Cardiac muscle cell (in vitro differentiated cells and primary cell): ENCODE measurements around the gene PELI3. TPM values are rescaled to one million over a fixed set of nuclear protein-coding genes. Genes with fewer than 3 reads are reported as not detected.

Experiments
- DNase-seq, 2 donors: peaks; one replicate each; pipeline versions ENCODE4 v3.0.0 to v3.0.0-alpha.2; 2010 to 2017; ENCODE audit warnings: low read depth in 1 of 2, low spot score in 1 of 2
- H3K27ac ChIP-seq: fragments of 200-600 bp; sonication (generic); 2 replicates; pipeline ENCODE4 v1.5.1; 2016
- H3K27me3 ChIP-seq: fragments of 200-600 bp; sonication (generic); 2 replicates; pipeline ENCODE4 v1.6.0; 2016; ENCODE audit warnings: control low read depth
- H3K36me3 ChIP-seq: fragments of 200-600 bp; sonication (generic); 2 replicates; pipeline ENCODE4 v1.5.1; 2016; ENCODE audit warnings: control low read depth
- H3K4me1 ChIP-seq: fragments of 200-600 bp; sonication (generic); 2 replicates; pipeline ENCODE4 v1.8.1; 2017; ENCODE audit warnings: low read depth, mild to moderate bottlenecking, mixed run types
- H3K4me3 ChIP-seq: fragments of 200-600 bp; sonication (generic); 2 replicates; pipeline ENCODE4 v1.5.1; 2016; ENCODE audit warnings: mild to moderate bottlenecking
- H3K9me3 ChIP-seq: fragments of 200-600 bp; sonication (generic); 2 replicates; pipeline ENCODE4 v1.5.1; 2017; ENCODE audit warnings: low read depth, mild to moderate bottlenecking, control low read depth
- CTCF ChIP-seq: IDR thresholded peaks from 2 replicates; pipeline ENCODE4 v1.5.1; 2012; ENCODE audit warnings: low read depth, mild to moderate bottlenecking, low read length
- polyA plus RNA-seq: library from polyadenylated mRNA; unstranded; fragments of >200 nt; fragmentation: Nextera tagmentation; extraction: Ambion mirVana; gene quantifications from 2 replicates; pipeline ENCODE4 v1.2.1, GENCODE V29; 2016
- total RNA-seq: library from RNA; depleted of rRNA; stranded (reverse); fragments of >200 nt; gene quantifications from 2 replicates; pipeline ENCODE4 v1.2.3, GENCODE V29; 2016

PELI3 gene
- total RNA-seq (19.9 and 30.9 TPM in 2 replicates), polyA plus RNA-seq (16.4 and 20.5 TPM in 2 replicates)

- TF ChIP-seq CTCF: no peak
- Histone ChIP-seq H3K27ac (peak within 1 kb of the TSS; percentile 85), H3K36me3 (no peaks in the 10 kb centered on the region)
Observed at GRCh38 chr11:66466225-66467033, at the start of gene PELI3. Gene PELI3 (plus strand): TSS chr11:66466905. CDS start chr11:66468129, 1,224 bp downstream.

GRCh38 chr11:66417000-66417399, 49.7 kb upstream of the PELI3 start:
- Histone ChIP-seq H3K36me3 (no peaks in the 10 kb centered on the region), H3K27me3 (peaks cover 23% of the 10 kb centered on the region), H3K4me1 (peaks cover 44% of the 10 kb centered on the region), H3K9me3 (no peaks in the 10 kb centered on the region), H3K4me3 (no peak overlapping the region), H3K27ac (peak overlapping the region; percentile 87)
- no peak for TF ChIP-seq CTCF
- no peak for DNase-seq

More at GRCh38 chr11:66466225-66467033, at the start of gene PELI3:
- Histone ChIP-seq H3K4me3 (peak within 1 kb of the TSS; percentile 46), H3K9me3 (no peaks in the 10 kb centered on the region), H3K27me3 (no peaks in the 10 kb centered on the region), H3K4me1 (peaks cover 7% of the 10 kb centered on the region)
- peak; percentile 95 to 96 for DNase-seq

GRCh38 chr11:66418168-66418985, 48.3 kb upstream of the PELI3 start:
- H3K9me3 ChIP-seq: no peaks in the 10 kb centered on the region
- peaks cover 23% of the 10 kb centered on the region for H3K27me3 ChIP-seq
- peak overlapping the region; percentile 89 for H3K27ac ChIP-seq
- H3K4me3 ChIP-seq: no peak overlapping the region
- peak; percentile 69 for TF ChIP-seq CTCF
- DNase-seq: peak; percentile 97 to 98
- H3K36me3 ChIP-seq: peaks cover 6% of the 10 kb centered on the region
- peaks cover 40% of the 10 kb centered on the region for H3K4me1 ChIP-seq

GRCh38 chr11:66418986-66419308, 47.8 kb upstream of the PELI3 start:
- H3K27ac ChIP-seq: no peak overlapping the region
- no peak overlapping the region for H3K4me3 ChIP-seq
- peaks cover 40% of the 10 kb centered on the region for H3K4me1 ChIP-seq
- no peaks in the 10 kb centered on the region for H3K9me3 ChIP-seq
- peaks cover 12% of the 10 kb centered on the region for H3K36me3 ChIP-seq
- peaks cover 23% of the 10 kb centered on the region for H3K27me3 ChIP-seq
- DNase-seq: no peak
- TF ChIP-seq CTCF: no peak

GRCh38 chr11:66419825-66420224, 46.9 kb upstream of the PELI3 start:
- Histone ChIP-seq H3K4me1 (peaks cover 34% of the 10 kb centered on the region), H3K27ac (no peak overlapping the region), H3K27me3 (peaks cover 23% of the 10 kb centered on the region), H3K9me3 (no peaks in the 10 kb centered on the region), H3K4me3 (peak overlapping the region; percentile 14), H3K36me3 (peaks cover 21% of the 10 kb centered on the region)
- peak in 1 of 2 donors; percentile 77 for DNase-seq
- no peak for TF ChIP-seq CTCF
